Measurements from ENCODE around the gene ZNF614. TPM values are rescaled to one million over a fixed set of nuclear protein-coding genes. Genes with fewer than 3 reads are reported as not detected.

The ZNF614 gene
- total and polyA plus RNA-seq, 10 of the 15 experiments (the other 5 are each of a cell fraction or from before 2014, with no cell fraction given), result 3.9 to 16.0 (median 9.6) TPM

DNA sequence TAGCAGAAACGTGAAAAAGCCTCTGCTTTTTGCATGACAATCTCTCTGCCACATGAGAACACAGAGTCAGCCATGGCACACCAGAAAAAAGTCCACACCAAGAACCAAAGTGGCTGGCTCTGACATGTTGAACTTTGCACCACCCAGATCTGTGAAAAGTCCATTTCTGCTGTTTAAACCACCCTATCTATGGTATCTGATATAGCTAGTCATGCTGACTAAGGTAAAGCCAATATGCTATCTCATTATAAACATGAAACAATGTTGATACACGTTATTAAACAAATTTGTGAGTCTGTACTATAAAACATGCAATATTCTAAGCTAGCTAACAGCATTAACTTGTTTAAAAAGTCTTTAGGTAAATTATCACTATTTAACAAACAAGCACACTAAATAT is 41.5 kb upstream of the ZNF614 start:
- no peak for DNase-seq (ENCODE audit: low read depth, low spot score)
- intact Hi-C loops (cut with micrococcal nuclease; ENCODE audit: unreplicated experiment) (no loop called here), in situ Hi-C loops (cut with MboI) (no loop called here)
- ChIA-PET POLR2A (no interaction called here), SMC1A (ENCODE audit: uncharacterized antibody, unreplicated experiment) (no interaction called here), RAD21 (ENCODE audit: unreplicated experiment) (no interaction called here), CTCF (no interaction called here)
- ATAC-seq, result no peak
- BruUV-seq (replicated peaks), result no TSS peak
- Histone ChIP-seq H3K27me3 (replicated peaks in 1 of 2; ENCODE audit: control insufficient read depth in 2 of 2, insufficient read depth in 2 of 2, low read length in 1 of 2) (no peaks in the 10 kb centered on the region), H3K27ac (ENCODE audit: control insufficient read depth, insufficient read depth) (no peak overlapping the region), H3K9ac (ENCODE audit: control insufficient read depth, insufficient read depth, low read length) (no peak overlapping the region), H3K4me2 (ENCODE audit: control insufficient read depth, insufficient read depth) (no peak overlapping the region), H3K4me1 (ENCODE audit: control insufficient read depth, insufficient read depth, low read length) (no peaks in the 10 kb centered on the region), H3K36me3 (ENCODE audit: control insufficient read depth in 2 of 2, insufficient read depth in 2 of 2, low read length in 1 of 2) (peaks cover 0 to 32% of the 10 kb centered on the region in 2 experiments), H3K4me3 (no peak overlapping the region), H3K79me2 (ENCODE audit: control insufficient read depth, insufficient read depth, low read length) (no peaks in the 10 kb centered on the region), H4K20me1 (ENCODE audit: control insufficient read depth, insufficient read depth) (no peaks in the 10 kb centered on the region), H3K9me3 (replicated peaks; ENCODE audit: control insufficient read depth, insufficient read depth, low read length) (peaks cover 60% of the 10 kb centered on the region), H2AFZ (ENCODE audit: control insufficient read depth, low read depth, low read length) (no peak overlapping the region)
- TF ChIP-seq CREB1 (IDR thresholded peaks at IDR 0.05; ENCODE audit: low read depth), result no peak
- TF ChIP-seq SMAD5 (IDR thresholded peaks at IDR 0.05; ENCODE audit: low read depth), result no peak
- no peak for TF ChIP-seq RBBP5 (conservative IDR thresholded peaks at IDR 0.05)
- TF ChIP-seq, protein P1, sequence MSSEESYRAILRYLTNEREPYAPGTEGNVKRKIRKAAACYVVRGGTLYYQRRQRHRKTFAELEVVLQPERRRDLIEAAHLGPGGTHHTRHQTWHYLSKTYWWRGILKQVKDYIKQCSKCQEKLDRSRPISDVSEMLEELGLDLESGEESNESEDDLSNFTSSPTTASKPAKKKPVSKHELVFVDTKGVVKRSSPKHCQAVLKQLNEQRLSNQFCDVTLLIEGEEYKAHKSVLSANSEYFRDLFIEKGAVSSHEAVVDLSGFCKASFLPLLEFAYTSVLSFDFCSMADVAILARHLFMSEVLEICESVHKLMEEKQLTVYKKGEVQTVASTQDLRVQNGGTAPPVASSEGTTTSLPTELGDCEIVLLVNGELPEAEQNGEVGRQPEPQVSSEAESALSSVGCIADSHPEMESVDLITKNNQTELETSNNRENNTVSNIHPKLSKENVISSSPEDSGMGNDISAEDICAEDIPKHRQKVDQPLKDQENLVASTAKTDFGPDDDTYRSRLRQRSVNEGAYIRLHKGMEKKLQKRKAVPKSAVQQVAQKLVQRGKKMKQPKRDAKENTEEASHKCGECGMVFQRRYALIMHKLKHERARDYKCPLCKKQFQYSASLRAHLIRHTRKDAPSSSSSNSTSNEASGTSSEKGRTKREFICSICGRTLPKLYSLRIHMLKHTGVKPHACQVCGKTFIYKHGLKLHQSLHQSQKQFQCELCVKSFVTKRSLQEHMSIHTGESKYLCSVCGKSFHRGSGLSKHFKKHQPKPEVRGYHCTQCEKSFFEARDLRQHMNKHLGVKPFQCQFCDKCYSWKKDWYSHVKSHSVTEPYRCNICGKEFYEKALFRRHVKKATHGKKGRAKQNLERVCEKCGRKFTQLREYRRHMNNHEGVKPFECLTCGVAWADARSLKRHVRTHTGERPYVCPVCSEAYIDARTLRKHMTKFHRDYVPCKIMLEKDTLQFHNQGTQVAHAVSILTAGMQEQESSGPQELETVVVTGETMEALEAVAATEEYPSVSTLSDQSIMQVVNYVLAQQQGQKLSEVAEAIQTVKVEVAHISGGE (CRISPR knock-in tag; IDR thresholded peaks at IDR 0.05), result no peak
- TF ChIP-seq ASH2L (IDR thresholded peaks at IDR 0.05; ENCODE audit: borderline replicate concordance, low read depth), result no peak
- TF ChIP-seq CBX3 (IDR thresholded peaks at IDR 0.05; ENCODE audit: borderline replicate concordance, low read depth), result no peak
- TF ChIP-seq EGR1 (IDR thresholded peaks at IDR 0.05; ENCODE audit: borderline replicate concordance in 1 of 2, low read depth in 2 of 2, low read length in 2 of 2), result no peak
- TF ChIP-seq, protein P2, sequence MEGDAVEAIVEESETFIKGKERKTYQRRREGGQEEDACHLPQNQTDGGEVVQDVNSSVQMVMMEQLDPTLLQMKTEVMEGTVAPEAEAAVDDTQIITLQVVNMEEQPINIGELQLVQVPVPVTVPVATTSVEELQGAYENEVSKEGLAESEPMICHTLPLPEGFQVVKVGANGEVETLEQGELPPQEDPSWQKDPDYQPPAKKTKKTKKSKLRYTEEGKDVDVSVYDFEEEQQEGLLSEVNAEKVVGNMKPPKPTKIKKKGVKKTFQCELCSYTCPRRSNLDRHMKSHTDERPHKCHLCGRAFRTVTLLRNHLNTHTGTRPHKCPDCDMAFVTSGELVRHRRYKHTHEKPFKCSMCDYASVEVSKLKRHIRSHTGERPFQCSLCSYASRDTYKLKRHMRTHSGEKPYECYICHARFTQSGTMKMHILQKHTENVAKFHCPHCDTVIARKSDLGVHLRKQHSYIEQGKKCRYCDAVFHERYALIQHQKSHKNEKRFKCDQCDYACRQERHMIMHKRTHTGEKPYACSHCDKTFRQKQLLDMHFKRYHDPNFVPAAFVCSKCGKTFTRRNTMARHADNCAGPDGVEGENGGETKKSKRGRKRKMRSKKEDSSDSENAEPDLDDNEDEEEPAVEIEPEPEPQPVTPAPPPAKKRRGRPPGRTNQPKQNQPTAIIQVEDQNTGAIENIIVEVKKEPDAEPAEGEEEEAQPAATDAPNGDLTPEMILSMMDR (IDR thresholded peaks at IDR 0.05 in 2 of 3, conservative IDR thresholded peaks at IDR 0.05 in 1 of 3; ENCODE audit: control insufficient read depth in 2 of 3, extremely low read depth in 1 of 3, insufficient read depth in 1 of 3, low read depth in 3 of 3, low read length in 3 of 3), result no peak
- no peak for TF ChIP-seq IRF5 (IDR thresholded peaks at IDR 0.05; ENCODE audit: borderline replicate concordance)
- no peak for TF ChIP-seq SMAD1 (IDR thresholded peaks at IDR 0.05; ENCODE audit: low read depth, partially characterized antibody)
- no peak for TF ChIP-seq POU2F2 (IDR thresholded peaks at IDR 0.05; ENCODE audit: borderline replicate concordance, low read depth, low read length)
- no peak for FAIRE-seq
- 67% methylated on average over 2 of the region's 2 CpGs for WGBS (ENCODE audit: insufficient coverage, insufficient replicate concordance, low lambda C conversion rate, missing lambda C conversion rate)

Data from GM12878 (cell line).